GM19035 (cell line): ENCODE measurements around the gene FBN2.
"Not testable (repeated sequence)": the region's sequence is repeated elsewhere in the genome, so short reads cannot be mapped to it uniquely, and the experiment has no call there.

Experiments used
- ATAC-seq: cut with Tn5 transposase; IDR thresholded peaks from one replicate; pipeline ENCODE4 v1.9.1; 2021; ENCODE audit not compliant: unreplicated experiment

FBN2 gene

GRCh38 chr5:128535251-128535650 lies 2.8 kb downstream of the FBN2 start:
- ATAC-seq = no peak

GRCh38 chr5:128534726-128535125 lies 3.3 kb downstream of the FBN2 start:
- ATAC-seq = no peak

- no peak for ATAC-seq
Observed at GRCh38 chr5:128532776-128533175, 5.3 kb downstream of the FBN2 start.

GRCh38 chr5:128532127-128532526 lies 5.9 kb downstream of the FBN2 start:
- no peak for ATAC-seq

- ATAC-seq = no peak
Observed at GRCh38 chr5:128528637-128529255, 9.3 kb downstream of the FBN2 start.

- no peak for ATAC-seq
Observed at GRCh38 chr5:128528126-128528525, 9.9 kb downstream of the FBN2 start.

GRCh38 chr5:128527077-128527476 lies 11.0 kb downstream of the FBN2 start:
- no peak for ATAC-seq

GRCh38 chr5:128522336-128522735 lies 15.7 kb downstream of the FBN2 start:
- no peak for ATAC-seq

- ATAC-seq = no peak
Observed at GRCh38 chr5:128519827-128520226, 18.2 kb downstream of the FBN2 start.

GRCh38 chr5:128516978-128517377 lies 21.1 kb downstream of the FBN2 start:
- ATAC-seq = no peak

GRCh38 chr5:128513806-128514205 lies 24.2 kb downstream of the FBN2 start:
- no peak for ATAC-seq

- ATAC-seq = no peak
Observed at GRCh38 chr5:128512894-128513293, 25.2 kb downstream of the FBN2 start.

- ATAC-seq = no peak
Observed at GRCh38 chr5:128506643-128507042, 31.4 kb downstream of the FBN2 start.

GRCh38 chr5:128503727-128504126 lies 34.3 kb downstream of the FBN2 start:
- ATAC-seq = not testable (repeated sequence)

- ATAC-seq = no peak
Observed at GRCh38 chr5:128498844-128499455, 39.1 kb downstream of the FBN2 start.

- no peak for ATAC-seq
Observed at GRCh38 chr5:128494516-128494915, 43.5 kb downstream of the FBN2 start.

GRCh38 chr5:128493657-128494329 lies 44.3 kb downstream of the FBN2 start:
- no peak for ATAC-seq

- ATAC-seq = no peak
Observed at GRCh38 chr5:128491291-128491690, 46.8 kb downstream of the FBN2 start.

GRCh38 chr5:128490761-128491160 lies 47.3 kb downstream of the FBN2 start:
- no peak for ATAC-seq

GRCh38 chr5:128487041-128487440 lies 51.0 kb downstream of the FBN2 start:
- ATAC-seq = no peak

GRCh38 chr5:128483738-128484137 lies 54.3 kb downstream of the FBN2 start:
- ATAC-seq = no peak

GRCh38 chr5:128480906-128481633 lies 57.0 kb downstream of the FBN2 start:
- ATAC-seq = no peak
